Spinal cord (tissue), 10 donors: Measurements from ENCODE around the gene PCNX1. TPM values are rescaled to one million over a fixed set of nuclear protein-coding genes. Genes with fewer than 3 reads are reported as not detected.

Source experiments
- DNase-seq, 6 donors: peaks; one replicate each; pipeline versions ENCODE4 v3.0.0 to v3.0.0-alpha.2; 2013 to 2015; ENCODE audit warnings: low spot score in 6 of 6, low read depth in 4 of 6
- H3K27ac ChIP-seq: one replicate; pipeline ENCODE4 v1.5.1; 2013; ENCODE audit warnings: low read depth, low read length, control low read depth
- H3K27me3 ChIP-seq: one replicate; pipeline ENCODE4 v1.6.1; 2013; ENCODE audit warnings: low read length; ENCODE audit not compliant: control insufficient read depth, insufficient read depth
- H3K36me3 ChIP-seq: one replicate; pipeline ENCODE4 v1.6.1; 2013; ENCODE audit warnings: low read length; ENCODE audit not compliant: control insufficient read depth, insufficient read depth
- H3K4me1 ChIP-seq: one replicate; pipeline ENCODE4 v1.6.1; 2013; ENCODE audit warnings: low read length; ENCODE audit not compliant: control insufficient read depth, insufficient read depth
- H3K4me3 ChIP-seq: one replicate; pipeline ENCODE4 v1.5.1; 2013; ENCODE audit warnings: low read depth, low read length, control low read depth
- H3K9me3 ChIP-seq: one replicate; pipeline ENCODE4 v1.6.1; 2013; ENCODE audit warnings: low read length; ENCODE audit not compliant: control insufficient read depth, insufficient read depth
- WGBS: methylation state at CpG from one replicate; pipeline ENCODE4 v1.1.5; 2013; ENCODE audit warnings: missing lambda C conversion rate; ENCODE audit not compliant: insufficient coverage; 5-methylcytosine and 5-hydroxymethylcytosine counted together
- polyA plus RNA-seq, 2 donors: library from polyadenylated mRNA; unstranded; fragments of 120-200 nt; gene quantifications; one replicate each; pipeline ENCODE4 v1.2.1, GENCODE V29; 2013; ENCODE audit not compliant: insufficient read length in 2 of 2
- total RNA-seq, 2 donors: library from RNA; depleted of rRNA in 1 of 2; stranded (reverse); fragments of 120-200 nt in 1 of 2; fragments of >200 nt in 1 of 2; gene quantifications; one replicate each; pipeline versions ENCODE4 v1.2.3 to v1.2.4, GENCODE V29; 2013 to 2014
- donor health status: healthy.

Gene PCNX1
- total and polyA plus RNA-seq, 4 donors, result 30.8 to 140 (median 47.0) TPM

GRCh38 chr14:70887737-70888499 is 19.3 kb upstream of the PCNX1 start:
- no peaks in the 10 kb centered on the region for H3K36me3 ChIP-seq
- peaks cover 2% of the 10 kb centered on the region for H3K4me1 ChIP-seq
- peak in 1 of 6 donors; percentile 50 for DNase-seq
- H3K27ac ChIP-seq, result no peak overlapping the region
- no peak overlapping the region for H3K4me3 ChIP-seq
- H3K9me3 ChIP-seq, result no peaks in the 10 kb centered on the region
- no CpG with 5 or more reads among the region's 3 CpGs for WGBS
- H3K27me3 ChIP-seq, result no peaks in the 10 kb centered on the region

- WGBS, result no CpG with 5 or more reads among the region's 1 CpG
- no peak overlapping the region for H3K4me3 ChIP-seq
- H3K27me3 ChIP-seq, result no peaks in the 10 kb centered on the region
- H3K27ac ChIP-seq, result no peak overlapping the region
- H3K4me1 ChIP-seq, result peaks cover 2% of the 10 kb centered on the region
- DNase-seq, result peak in 1 of 6 donors; percentile 91
- H3K9me3 ChIP-seq, result no peaks in the 10 kb centered on the region
- H3K36me3 ChIP-seq, result no peaks in the 10 kb centered on the region
These were observed 18.5 kb upstream of the PCNX1 start for GRCh38 chr14:70888681-70889175.

GRCh38 chr14:70889555-70889954 is 17.7 kb upstream of the PCNX1 start:
- Histone ChIP-seq H3K27ac (no peak overlapping the region), H3K4me3 (no peak overlapping the region)

GRCh38 chr14:70890826-70891659 is 16.2 kb upstream of the PCNX1 start:
- no peaks in the 10 kb centered on the region for H3K27me3 ChIP-seq
- no peak overlapping the region for H3K4me3 ChIP-seq
- DNase-seq, result no peak
- H3K4me1 ChIP-seq, result peaks cover 2% of the 10 kb centered on the region
- no peaks in the 10 kb centered on the region for H3K36me3 ChIP-seq
- WGBS, result 100% methylated on average over 2 of the region's 5 CpGs
- no peaks in the 10 kb centered on the region for H3K9me3 ChIP-seq
- H3K27ac ChIP-seq, result no peak overlapping the region

More at GRCh38 chr14:70889555-70889954, 17.7 kb upstream of the PCNX1 start:
- Histone ChIP-seq H3K9me3 (no peaks in the 10 kb centered on the region), H3K36me3 (no peaks in the 10 kb centered on the region), H3K27me3 (no peaks in the 10 kb centered on the region), H3K4me1 (peaks cover 2% of the 10 kb centered on the region)
- no peak for DNase-seq
- WGBS, result 80% methylated on average over 5 of the region's 5 CpGs

GRCh38 chr14:70891737-70892136 is 15.5 kb upstream of the PCNX1 start:
- Histone ChIP-seq H3K9me3 (no peaks in the 10 kb centered on the region), H3K27me3 (no peaks in the 10 kb centered on the region), H3K36me3 (no peaks in the 10 kb centered on the region), H3K4me3 (no peak overlapping the region), H3K27ac (no peak overlapping the region), H3K4me1 (peaks cover under 1% of the 10 kb centered on the region)
- no CpG with 5 or more reads among the region's 2 CpGs for WGBS
- DNase-seq, result no peak

GRCh38 chr14:70893062-70893845 is 14.0 kb upstream of the PCNX1 start:
- Histone ChIP-seq H3K36me3 (no peaks in the 10 kb centered on the region), H3K9me3 (no peaks in the 10 kb centered on the region), H3K27me3 (no peaks in the 10 kb centered on the region), H3K27ac (no peak overlapping the region), H3K4me3 (no peak overlapping the region), H3K4me1 (no peaks in the 10 kb centered on the region)
- no peak for DNase-seq
- WGBS, result 98% methylated on average over 7 of the region's 13 CpGs

GRCh38 chr14:70893858-70894291 is 13.4 kb upstream of the PCNX1 start:
- no peak for DNase-seq
- no peak overlapping the region for H3K27ac ChIP-seq
- 86% methylated on average over 3 of the region's 5 CpGs for WGBS
- no peaks in the 10 kb centered on the region for H3K9me3 ChIP-seq
- no peak overlapping the region for H3K4me3 ChIP-seq
- no peaks in the 10 kb centered on the region for H3K4me1 ChIP-seq
- H3K36me3 ChIP-seq, result no peaks in the 10 kb centered on the region
- no peaks in the 10 kb centered on the region for H3K27me3 ChIP-seq

GRCh38 chr14:70894868-70895267 is 12.4 kb upstream of the PCNX1 start:
- no CpG with 5 or more reads among the region's 2 CpGs for WGBS
- H3K36me3 ChIP-seq, result no peaks in the 10 kb centered on the region

GRCh38 chr14:70896317-70896716 is 10.9 kb upstream of the PCNX1 start:
- no peak for DNase-seq
- Histone ChIP-seq H3K4me3 (no peak overlapping the region), H3K27me3 (no peaks in the 10 kb centered on the region), H3K36me3 (no peaks in the 10 kb centered on the region), H3K27ac (no peak overlapping the region), H3K4me1 (no peaks in the 10 kb centered on the region), H3K9me3 (no peaks in the 10 kb centered on the region)
- no CpG with 5 or more reads among the region's 1 CpG for WGBS

More at GRCh38 chr14:70894868-70895267, 12.4 kb upstream of the PCNX1 start:
- DNase-seq, result no peak
- H3K4me1 ChIP-seq, result no peaks in the 10 kb centered on the region
- H3K27ac ChIP-seq, result no peak overlapping the region
- no peaks in the 10 kb centered on the region for H3K9me3 ChIP-seq
- no peak overlapping the region for H3K4me3 ChIP-seq
- H3K27me3 ChIP-seq, result no peaks in the 10 kb centered on the region
